SK-N-SH (cell line): ENCODE data around the gene NEU2. TPM values are rescaled to one million over a fixed set of nuclear protein-coding genes. Genes with fewer than 3 reads are reported as not detected.

ENCODE experiments used
- CTCF ChIA-PET: fragments of 300-600, 350-600 bp; formaldehyde crosslinking; extraction: SDS; loops from one replicate; lab custom pipeline; 2021; lab: Yijun Ruan, JAX
- POLR2A ChIA-PET: fragments of 350-600 bp; sonication (Branson Sonifier 250); formaldehyde crosslinking; extraction: SDS; loops from one replicate; lab custom pipeline; 2020; ENCODE audit warnings: antibody characterized with exemption, inconsistent platforms; lab: Yijun Ruan, JAX
- DNase-seq: peaks from one replicate; pipeline ENCODE4 v3.0.0; 2012
- H2AFZ ChIP-seq: fragments of 200-600 bp; sonication (generic); 2 replicates; pipeline ENCODE4 v1.8.1; 2016; ENCODE audit warnings: antibody characterized with exemption, mild to moderate bottlenecking, low read depth
- H3F3A ChIP-seq: fragments of 200-600 bp; sonication (generic); replicated peaks from 2 replicates; pipeline ENCODE3; 2016; ENCODE audit warnings: antibody characterized with exemption, mild to moderate bottlenecking; ENCODE audit not compliant: insufficient read depth
- H3K27ac ChIP-seq, 2 experiments: fragments of 200-500 bp in 1 of 2; fragments of 200-600 bp in 1 of 2; sonication (Bioruptor generic) in 1 of 2; sonication (generic), shearing (Covaris generic) in 1 of 2; 2 replicates each; pipeline versions ENCODE4 v1.5.1 to v1.6.1; 2014 to 2016; ENCODE audit warnings: low read depth in 2 of 2, inconsistent platforms in 1 of 2, low read length in 1 of 2, mild to moderate bottlenecking in 1 of 2, mixed read lengths in 1 of 2
- H3K27me3 ChIP-seq: fragments of 200-600 bp; sonication (generic), shearing (Covaris generic); 2 replicates; pipeline ENCODE4 v1.6.1; 2016; ENCODE audit warnings: mixed run types; ENCODE audit not compliant: insufficient read depth
- H3K36me3 ChIP-seq, 2 experiments: fragments of 200-500 bp in 1 of 2; fragments of 200-600 bp in 1 of 2; sonication (Bioruptor generic) in 1 of 2; sonication (generic) in 1 of 2; replicated peaks in 1 of 2; 2 replicates each; pipeline versions ENCODE3 to v1.5.1; 2014 to 2016; ENCODE audit warnings: low read length in 1 of 2, mild to moderate bottlenecking in 1 of 2; ENCODE audit not compliant: insufficient read depth in 2 of 2, control insufficient read depth in 1 of 2
- H3K4me1 ChIP-seq, 2 experiments: fragments of 200-500 bp in 1 of 2; fragments of 200-600 bp in 1 of 2; sonication (Bioruptor generic) in 1 of 2; sonication (generic), shearing (Covaris generic) in 1 of 2; 2 replicates each; pipeline versions ENCODE4 v1.5.1 to v1.6.1; 2014 to 2016; ENCODE audit warnings: low read depth in 1 of 2, low read length in 1 of 2, mixed run types in 1 of 2; ENCODE audit not compliant: insufficient read depth in 2 of 2, control insufficient read depth in 1 of 2
- H3K4me2 ChIP-seq: fragments of 200-600 bp; sonication (generic), shearing (Covaris generic); 2 replicates; pipeline ENCODE4 v1.6.1; 2017; ENCODE audit warnings: mixed run types
- H3K4me3 ChIP-seq, 2 experiments: fragments of 200-500 bp in 1 of 2; fragments of 200-600 bp in 1 of 2; sonication (Bioruptor generic) in 1 of 2; sonication (generic), shearing (Covaris generic) in 1 of 2; 2 replicates each; pipeline versions ENCODE4 v1.5.1 to v1.8.1; 2014 to 2016; ENCODE audit warnings: low read depth in 2 of 2, inconsistent platforms in 1 of 2, low read length in 1 of 2, mild to moderate bottlenecking in 1 of 2, mixed read lengths in 1 of 2, moderate library complexity in 1 of 2
- H3K79me2 ChIP-seq: fragments of 200-600 bp; sonication (generic); 2 replicates; pipeline ENCODE4 v1.8.1; 2017; ENCODE audit warnings: mild to moderate bottlenecking; ENCODE audit not compliant: insufficient read depth
- H3K9ac ChIP-seq: fragments of 200-600 bp; sonication (generic); 2 replicates; pipeline ENCODE4 v1.6.1; 2017; ENCODE audit warnings: mixed run types
- H3K9me2 ChIP-seq: fragments of 200-600 bp; sonication (generic); 2 replicates; pipeline ENCODE4 v1.6.1; 2017; ENCODE audit warnings: mixed run types
- H3K9me3 ChIP-seq: fragments of 200-600 bp; sonication (generic); 2 replicates; pipeline ENCODE4 v1.6.1; 2017; ENCODE audit warnings: mixed run types, mild to moderate bottlenecking, moderate library complexity
- H4K20me1 ChIP-seq: fragments of 200-600 bp; sonication (generic); 2 replicates; pipeline ENCODE4 v1.6.1; 2017; ENCODE audit warnings: mild to moderate bottlenecking, mixed run types; ENCODE audit not compliant: insufficient read depth
- EZH2phosphoT487 ChIP-seq: fragments of 200-600 bp; sonication (generic); IDR thresholded peaks from 2 replicates; pipeline ENCODE4 v1.6.1; 2017; ENCODE audit warnings: low read depth, mixed run types, mild to moderate bottlenecking, antibody characterized with exemption, moderate library complexity, borderline replicate concordance
- JUND ChIP-seq: IDR thresholded peaks from 2 replicates; pipeline ENCODE4 v1.4.0; 2012
- MEF2A ChIP-seq: IDR thresholded peaks from 2 replicates; pipeline ENCODE4 v1.4.0; 2012; ENCODE audit warnings: low read depth, borderline replicate concordance
- NFIC ChIP-seq: IDR thresholded peaks from 2 replicates; pipeline ENCODE4 v1.4.0; 2012; ENCODE audit warnings: borderline replicate concordance
- POLR2AphosphoS5 ChIP-seq: IDR thresholded peaks from 2 replicates; pipeline ENCODE4 v1.6.1; 2012; ENCODE audit warnings: low read depth, low read length
- RFX5 ChIP-seq: IDR thresholded peaks from 2 replicates; pipeline ENCODE4 v1.6.1; 2012; ENCODE audit warnings: mild to moderate bottlenecking, improper control_type of control experiment, low read length
- SIN3A ChIP-seq: IDR thresholded peaks from 2 replicates; pipeline ENCODE4 v1.6.1; 2012; ENCODE audit warnings: low read depth, mild to moderate bottlenecking, low read length, moderate library complexity, borderline replicate concordance
- WGBS: methylation state at CpG from one replicate; pipeline ENCODE4 v1.1.6; 2017; ENCODE audit warnings: low lambda C conversion rate; 5-methylcytosine and 5-hydroxymethylcytosine counted together
- polyA plus RNA-seq, 3 experiments: library from polyadenylated mRNA; depleted of rRNA; stranded (reverse); fragments of >200 nt; gene quantifications; 2 replicates each; pipeline ENCODE4 v1.2.3, GENCODE V29; 2012
- TF ChIP-seq, protein P1 (sequence below): IDR thresholded peaks from 2 replicates; pipeline ENCODE4 v1.6.1; 2012; ENCODE audit warnings: mild to moderate bottlenecking, low read depth, low read length, moderate library complexity
- TF ChIP-seq, protein P2 (sequence below): IDR thresholded peaks from 2 replicates; pipeline ENCODE4 v1.4.0; 2012; ENCODE audit warnings: low read depth
- TF ChIP-seq, protein P3 (sequence below): fragments of 200-600 bp; sonication (generic); IDR thresholded peaks from 2 replicates; pipeline ENCODE4 v1.6.1; 2017; ENCODE audit warnings: antibody characterized with exemption, mild to moderate bottlenecking, moderate library complexity

Gene NEU2
- polyA plus RNA-seq (2012; rRNA removed) = not detected in 2 replicates
- not detected in 2 replicates for polyA plus RNA-seq (2012; cell fraction: cytosol; rRNA removed)
- not detected in 2 replicates for polyA plus RNA-seq (2012; cell fraction: nucleus; rRNA removed)

DNA sequence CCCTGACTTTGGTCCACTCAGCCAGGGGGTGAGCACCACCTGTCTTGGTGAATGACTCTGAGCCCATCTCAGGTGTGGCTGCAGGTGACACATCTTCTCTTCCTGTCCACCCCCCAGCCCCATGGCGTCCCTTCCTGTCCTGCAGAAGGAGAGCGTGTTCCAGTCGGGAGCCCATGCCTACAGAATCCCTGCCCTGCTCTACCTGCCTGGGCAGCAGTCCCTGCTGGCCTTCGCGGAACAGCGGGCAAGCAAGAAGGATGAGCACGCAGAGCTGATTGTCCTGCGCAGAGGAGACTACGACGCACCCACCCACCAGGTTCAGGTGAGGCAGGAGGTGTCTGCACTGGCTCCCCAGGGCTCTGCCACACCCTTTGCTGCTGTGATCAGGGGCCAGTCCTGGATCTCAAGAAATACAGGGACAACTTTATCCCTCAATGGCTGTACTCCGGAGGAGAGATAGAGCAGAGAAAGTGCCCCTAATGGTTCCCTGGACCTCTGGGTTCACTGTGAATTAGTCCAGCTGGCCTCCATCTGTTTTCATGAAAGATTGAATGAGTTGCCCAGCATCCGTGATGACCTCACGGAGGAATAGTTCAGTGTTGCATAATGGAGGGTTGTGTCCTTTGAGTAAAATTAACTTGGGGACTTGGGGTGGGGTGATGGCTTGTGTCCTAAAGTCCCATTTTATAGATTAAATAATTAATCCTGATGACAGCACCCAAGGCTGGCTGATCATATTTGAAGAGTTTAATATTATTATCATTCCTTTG lies at the start of gene NEU2:
Gene NEU2 (plus strand): TSS at position 122 of the 770 bp plus-strand sequence. CDS start 0 bp downstream, at position 122.
- H3K27ac ChIP-seq = no peak within 1 kb of the TSS

More for the DNA sequence above, at the start of gene NEU2:
- no peaks in the 10 kb centered on the region for H3K4me1 ChIP-seq
- no peaks in the 10 kb centered on the region for H3K9me2 ChIP-seq
- CTCF ChIA-PET = interaction anchor here (1.3 to 1.7 kb wide), 3 partner anchors 13 to 21 kb away, joined by 4 to 7 read pairs (median 4); no protein-coding TSS in a partner anchor
- no peaks in the 10 kb centered on the region for H3K27me3 ChIP-seq
- no peak within 1 kb of the TSS for H2AFZ ChIP-seq
- H3K9me3 ChIP-seq = no peaks in the 10 kb centered on the region
- TF ChIP-seq EZH2phosphoT487 (no peak), JUND (no peak), NFIC (no peak), POLR2AphosphoS5 (no peak), MEF2A (no peak), SIN3A (no peak), RFX5 (no peak)
- TF ChIP-seq, protein P1, sequence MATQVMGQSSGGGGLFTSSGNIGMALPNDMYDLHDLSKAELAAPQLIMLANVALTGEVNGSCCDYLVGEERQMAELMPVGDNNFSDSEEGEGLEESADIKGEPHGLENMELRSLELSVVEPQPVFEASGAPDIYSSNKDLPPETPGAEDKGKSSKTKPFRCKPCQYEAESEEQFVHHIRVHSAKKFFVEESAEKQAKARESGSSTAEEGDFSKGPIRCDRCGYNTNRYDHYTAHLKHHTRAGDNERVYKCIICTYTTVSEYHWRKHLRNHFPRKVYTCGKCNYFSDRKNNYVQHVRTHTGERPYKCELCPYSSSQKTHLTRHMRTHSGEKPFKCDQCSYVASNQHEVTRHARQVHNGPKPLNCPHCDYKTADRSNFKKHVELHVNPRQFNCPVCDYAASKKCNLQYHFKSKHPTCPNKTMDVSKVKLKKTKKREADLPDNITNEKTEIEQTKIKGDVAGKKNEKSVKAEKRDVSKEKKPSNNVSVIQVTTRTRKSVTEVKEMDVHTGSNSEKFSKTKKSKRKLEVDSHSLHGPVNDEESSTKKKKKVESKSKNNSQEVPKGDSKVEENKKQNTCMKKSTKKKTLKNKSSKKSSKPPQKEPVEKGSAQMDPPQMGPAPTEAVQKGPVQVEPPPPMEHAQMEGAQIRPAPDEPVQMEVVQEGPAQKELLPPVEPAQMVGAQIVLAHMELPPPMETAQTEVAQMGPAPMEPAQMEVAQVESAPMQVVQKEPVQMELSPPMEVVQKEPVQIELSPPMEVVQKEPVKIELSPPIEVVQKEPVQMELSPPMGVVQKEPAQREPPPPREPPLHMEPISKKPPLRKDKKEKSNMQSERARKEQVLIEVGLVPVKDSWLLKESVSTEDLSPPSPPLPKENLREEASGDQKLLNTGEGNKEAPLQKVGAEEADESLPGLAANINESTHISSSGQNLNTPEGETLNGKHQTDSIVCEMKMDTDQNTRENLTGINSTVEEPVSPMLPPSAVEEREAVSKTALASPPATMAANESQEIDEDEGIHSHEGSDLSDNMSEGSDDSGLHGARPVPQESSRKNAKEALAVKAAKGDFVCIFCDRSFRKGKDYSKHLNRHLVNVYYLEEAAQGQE = no peak
- TF ChIP-seq, protein P2, sequence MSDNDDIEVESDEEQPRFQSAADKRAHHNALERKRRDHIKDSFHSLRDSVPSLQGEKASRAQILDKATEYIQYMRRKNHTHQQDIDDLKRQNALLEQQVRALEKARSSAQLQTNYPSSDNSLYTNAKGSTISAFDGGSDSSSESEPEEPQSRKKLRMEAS = no peak
- TF ChIP-seq, protein P3, sequence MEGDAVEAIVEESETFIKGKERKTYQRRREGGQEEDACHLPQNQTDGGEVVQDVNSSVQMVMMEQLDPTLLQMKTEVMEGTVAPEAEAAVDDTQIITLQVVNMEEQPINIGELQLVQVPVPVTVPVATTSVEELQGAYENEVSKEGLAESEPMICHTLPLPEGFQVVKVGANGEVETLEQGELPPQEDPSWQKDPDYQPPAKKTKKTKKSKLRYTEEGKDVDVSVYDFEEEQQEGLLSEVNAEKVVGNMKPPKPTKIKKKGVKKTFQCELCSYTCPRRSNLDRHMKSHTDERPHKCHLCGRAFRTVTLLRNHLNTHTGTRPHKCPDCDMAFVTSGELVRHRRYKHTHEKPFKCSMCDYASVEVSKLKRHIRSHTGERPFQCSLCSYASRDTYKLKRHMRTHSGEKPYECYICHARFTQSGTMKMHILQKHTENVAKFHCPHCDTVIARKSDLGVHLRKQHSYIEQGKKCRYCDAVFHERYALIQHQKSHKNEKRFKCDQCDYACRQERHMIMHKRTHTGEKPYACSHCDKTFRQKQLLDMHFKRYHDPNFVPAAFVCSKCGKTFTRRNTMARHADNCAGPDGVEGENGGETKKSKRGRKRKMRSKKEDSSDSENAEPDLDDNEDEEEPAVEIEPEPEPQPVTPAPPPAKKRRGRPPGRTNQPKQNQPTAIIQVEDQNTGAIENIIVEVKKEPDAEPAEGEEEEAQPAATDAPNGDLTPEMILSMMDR = no peak
- no peak within 1 kb of the TSS for H3K9ac ChIP-seq
- peaks cover 4% of the 10 kb centered on the region for H3F3A ChIP-seq
- no peak within 1 kb of the TSS for H3K4me3 ChIP-seq
- H3K4me2 ChIP-seq = no peak within 1 kb of the TSS
- no peaks in the 10 kb centered on the region for H3K79me2 ChIP-seq
- H4K20me1 ChIP-seq = no peaks in the 10 kb centered on the region
- POLR2A ChIA-PET = no interaction called here
- WGBS = 64% methylated on average over 2 of the region's 13 CpGs
- H3K36me3 ChIP-seq = no peaks in the 10 kb centered on the region
- no peak for DNase-seq
